Measurements from ENCODE around the gene LPP.

Gene LPP

DNA sequence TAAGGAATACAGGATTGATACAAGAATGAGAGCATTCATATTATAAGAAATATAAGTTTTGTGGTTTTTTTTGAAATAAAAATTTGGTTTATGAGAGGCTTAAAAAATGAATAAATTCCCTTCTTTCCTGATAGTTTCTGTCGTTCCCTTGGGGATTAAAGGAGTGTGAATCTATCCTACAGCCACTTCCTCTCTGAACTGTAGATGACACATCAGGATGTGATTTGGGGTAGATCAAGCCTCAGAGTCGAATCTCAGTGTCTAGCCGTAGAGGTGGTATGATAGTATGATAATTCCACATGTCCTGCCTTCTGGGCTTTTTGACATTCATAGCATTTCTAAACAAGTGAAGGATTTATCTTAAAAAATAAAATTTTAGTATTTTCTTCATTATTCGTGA, 343.1 kb downstream of the LPP start:
- in situ Hi-C loops (cut with HindIII; ENCODE audit: low sequenced_read_pairs): no loop called here
- no peak overlapping the region for H3K4me3 ChIP-seq (ENCODE audit: low read depth, low read length)
- no peak for DNase-seq (ENCODE audit: low read depth)
- TF ChIP-seq, protein P1, sequence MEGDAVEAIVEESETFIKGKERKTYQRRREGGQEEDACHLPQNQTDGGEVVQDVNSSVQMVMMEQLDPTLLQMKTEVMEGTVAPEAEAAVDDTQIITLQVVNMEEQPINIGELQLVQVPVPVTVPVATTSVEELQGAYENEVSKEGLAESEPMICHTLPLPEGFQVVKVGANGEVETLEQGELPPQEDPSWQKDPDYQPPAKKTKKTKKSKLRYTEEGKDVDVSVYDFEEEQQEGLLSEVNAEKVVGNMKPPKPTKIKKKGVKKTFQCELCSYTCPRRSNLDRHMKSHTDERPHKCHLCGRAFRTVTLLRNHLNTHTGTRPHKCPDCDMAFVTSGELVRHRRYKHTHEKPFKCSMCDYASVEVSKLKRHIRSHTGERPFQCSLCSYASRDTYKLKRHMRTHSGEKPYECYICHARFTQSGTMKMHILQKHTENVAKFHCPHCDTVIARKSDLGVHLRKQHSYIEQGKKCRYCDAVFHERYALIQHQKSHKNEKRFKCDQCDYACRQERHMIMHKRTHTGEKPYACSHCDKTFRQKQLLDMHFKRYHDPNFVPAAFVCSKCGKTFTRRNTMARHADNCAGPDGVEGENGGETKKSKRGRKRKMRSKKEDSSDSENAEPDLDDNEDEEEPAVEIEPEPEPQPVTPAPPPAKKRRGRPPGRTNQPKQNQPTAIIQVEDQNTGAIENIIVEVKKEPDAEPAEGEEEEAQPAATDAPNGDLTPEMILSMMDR (IDR thresholded peaks at IDR 0.05; ENCODE audit: low read depth, low read length, missing control alignments): no peak

DNA sequence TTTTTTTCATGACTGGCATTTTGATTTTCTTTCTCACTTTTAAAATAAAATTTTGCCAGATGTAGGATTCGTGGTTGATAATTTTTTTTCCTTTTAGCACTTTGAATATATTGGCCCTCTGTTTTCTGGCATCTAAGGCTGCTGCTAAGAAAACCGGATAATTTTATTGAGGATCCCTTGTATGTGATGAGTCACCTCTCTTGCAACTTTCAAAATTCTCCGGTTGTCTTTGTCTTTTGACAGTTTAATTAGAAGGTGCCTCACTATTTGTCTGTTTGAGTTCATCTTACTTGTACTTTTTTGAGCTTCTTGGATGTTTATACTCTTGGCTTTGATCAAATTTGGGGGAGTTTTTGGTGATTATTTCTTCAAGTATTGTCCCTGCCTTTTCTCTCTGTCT, 349.7 kb downstream of the LPP start:
- no peak overlapping the region for H3K4me3 ChIP-seq (ENCODE audit: low read depth, low read length)
- in situ Hi-C loops (cut with HindIII; ENCODE audit: low sequenced_read_pairs): loop anchor here (25.0 kb wide), 1 partner anchor 766 kb away; the partner anchor contains the start of gene BCL6
- TF ChIP-seq, protein P1 (IDR thresholded peaks at IDR 0.05; ENCODE audit: low read depth, low read length, missing control alignments): no peak
- DNase-seq (ENCODE audit: low read depth): no peak

DNA sequence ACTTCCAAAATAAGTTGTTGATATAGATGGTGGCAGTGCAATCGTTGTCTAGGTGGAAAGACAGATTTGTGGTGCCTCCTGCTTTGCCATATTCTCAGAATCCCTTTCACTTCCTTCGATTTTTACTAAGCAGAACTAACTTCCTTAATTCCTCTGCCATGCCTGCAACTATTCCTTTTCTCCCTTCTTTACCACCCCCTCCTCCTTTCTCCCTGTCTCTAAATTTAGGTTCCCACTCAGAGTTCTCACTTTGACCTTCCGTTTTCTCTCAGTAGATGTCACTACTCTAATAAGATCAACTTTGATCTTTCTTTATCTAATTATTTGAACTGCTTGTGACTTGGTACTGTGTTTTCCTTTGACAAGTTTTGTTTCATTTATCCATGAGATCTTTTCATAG, 351.2 kb downstream of the LPP start:
- TF ChIP-seq, protein P1 (IDR thresholded peaks at IDR 0.05; ENCODE audit: low read depth, low read length, missing control alignments): no peak
- no peak for DNase-seq (ENCODE audit: low read depth)
- H3K4me3 ChIP-seq (ENCODE audit: low read depth, low read length): no peak overlapping the region
- in situ Hi-C loops (cut with HindIII; ENCODE audit: low sequenced_read_pairs): loop anchor here (25.0 kb wide), 1 partner anchor 768 kb away; the partner anchor contains the start of gene BCL6

DNA sequence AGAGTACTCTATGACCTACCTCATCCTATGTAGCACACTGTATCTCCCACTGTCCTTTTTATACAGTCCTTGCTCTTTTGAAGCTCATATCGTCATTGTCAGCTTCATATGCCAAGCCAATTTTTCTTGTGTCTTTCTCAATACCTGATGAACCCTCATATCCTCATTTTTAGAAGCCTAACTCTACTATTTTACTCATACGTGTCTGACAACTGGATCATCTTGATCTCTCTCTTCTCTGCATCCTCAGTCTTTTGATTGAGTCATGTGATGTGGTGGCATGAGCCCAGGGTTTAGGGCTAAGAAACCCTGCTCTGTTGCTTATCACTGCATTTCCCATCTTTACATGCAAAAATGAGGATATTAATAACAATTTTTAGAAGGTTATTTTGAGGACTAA, 352.0 kb downstream of the LPP start:
- H3K4me3 ChIP-seq (ENCODE audit: low read depth, low read length): no peak overlapping the region
- TF ChIP-seq, protein P1 (IDR thresholded peaks at IDR 0.05; ENCODE audit: low read depth, low read length, missing control alignments): no peak
- in situ Hi-C loops (cut with HindIII; ENCODE audit: low sequenced_read_pairs): loop anchor here (25.0 kb wide), 1 partner anchor 769 kb away; the partner anchor contains the start of gene BCL6
- DNase-seq (ENCODE audit: low read depth): no peak

DNA sequence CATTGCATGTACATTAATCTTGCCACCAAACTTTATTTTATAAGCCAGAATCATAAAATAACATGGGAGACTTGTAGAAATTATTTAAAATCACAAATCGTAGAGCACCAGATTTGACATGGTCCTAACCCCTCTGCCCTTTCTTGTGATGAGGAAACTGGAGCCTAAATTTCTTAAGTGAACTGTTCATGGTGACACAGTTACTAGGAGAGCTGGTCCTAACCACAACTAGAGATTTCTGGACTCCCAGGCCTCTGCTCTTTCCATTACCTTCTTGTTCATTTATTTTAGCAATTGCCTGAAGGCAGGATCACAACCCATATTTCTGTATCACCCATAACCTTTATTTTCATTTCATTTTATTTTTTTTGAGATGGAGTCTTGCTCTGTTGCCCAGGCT, 352.5 kb downstream of the LPP start:
- in situ Hi-C loops (cut with HindIII; ENCODE audit: low sequenced_read_pairs): loop anchor here (25.0 kb wide), 1 partner anchor 769 kb away; the partner anchor contains the start of gene BCL6
- TF ChIP-seq, protein P1 (IDR thresholded peaks at IDR 0.05; ENCODE audit: low read depth, low read length, missing control alignments): no peak
- H3K4me3 ChIP-seq (ENCODE audit: low read depth, low read length): no peak overlapping the region
- DNase-seq (ENCODE audit: low read depth): no peak

DNA sequence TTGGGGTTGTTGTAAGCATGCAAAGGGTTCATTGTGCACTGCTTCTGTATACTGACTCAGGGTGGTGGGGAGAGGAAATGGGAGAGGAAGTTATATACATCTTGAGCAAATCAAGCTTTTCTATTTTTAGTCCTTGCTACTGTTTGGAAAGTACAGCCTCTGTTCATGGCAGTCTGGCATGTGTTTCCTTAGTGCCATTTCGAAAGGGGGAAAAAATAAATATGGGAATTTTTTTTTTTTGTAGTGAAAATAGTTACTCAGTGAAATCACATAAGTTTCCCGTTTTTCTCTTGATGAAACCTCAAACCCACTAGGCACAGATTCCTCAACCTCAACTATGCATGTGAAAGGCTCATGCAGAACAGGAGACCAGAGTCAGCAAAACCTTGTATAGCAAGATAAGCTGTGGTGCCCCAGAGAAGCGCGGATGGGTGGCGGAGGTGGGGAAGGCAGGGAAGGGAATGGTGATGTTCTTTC, 353.3 kb downstream of the LPP start:
- DNase-seq (ENCODE audit: low read depth): peak; percentile 95
- TF ChIP-seq, protein P1 (IDR thresholded peaks at IDR 0.05; ENCODE audit: low read depth, low read length, missing control alignments): no peak
- no peak overlapping the region for H3K4me3 ChIP-seq (ENCODE audit: low read depth, low read length)
- in situ Hi-C loops (cut with HindIII; ENCODE audit: low sequenced_read_pairs): loop anchor here (25.0 kb wide), 1 partner anchor 770 kb away; the partner anchor contains the start of gene BCL6
